Activated T-helper 1 cell treated with anti-CD3 and anti-CD28 coated beads, Interleukin-12 subunit alpha, Interleukin-12 subunit beta, Interleukin-2, Interleukin-4 antibody, amounts not matched to agents 30 ng/mL and 10 ng/mL and 1 ng/mL, durations not matched to agents 14 hours and 24 hours and 36 hours (primary cell): ENCODE measurements around the gene PTGES2. TPM values are rescaled to one million over a fixed set of nuclear protein-coding genes. Genes with fewer than 3 reads are reported as not detected.
"Not testable (repeated sequence)": the region's sequence is repeated elsewhere in the genome, so short reads cannot be mapped to it uniquely, and the experiment has no call there.

Source experiments
- DNase-seq: peaks from one replicate; pipeline ENCODE4 v3.0.0; 2021; ENCODE audit warnings: low spot score
- H3K27ac Mint-ChIP-seq: one replicate; pipeline ENCODE4 v1.8.0; 2021; ENCODE audit warnings: mild to moderate bottlenecking, mixed read lengths
- H3K27me3 Mint-ChIP-seq: one replicate; pipeline ENCODE4 v1.8.0; 2022; ENCODE audit warnings: mild to moderate bottlenecking, moderate library complexity, mixed read lengths; ENCODE audit not compliant: insufficient read depth
- H3K36me3 Mint-ChIP-seq: one replicate; pipeline ENCODE4 v1.8.0; 2021; ENCODE audit warnings: low read depth, mixed read lengths
- H3K4me1 Mint-ChIP-seq: one replicate; pipeline ENCODE4 v1.8.0; 2021; ENCODE audit warnings: low read depth, mixed read lengths
- H3K4me3 Mint-ChIP-seq: one replicate; pipeline ENCODE4 v1.8.0; 2021; ENCODE audit warnings: mild to moderate bottlenecking, moderate library complexity, mixed read lengths
- H3K9me3 Mint-ChIP-seq: one replicate; pipeline ENCODE4 v1.8.0; 2021; ENCODE audit warnings: mixed read lengths
- intact Hi-C: fragments of 100-400 bp; cut with micrococcal nuclease; formaldehyde crosslinking; loops from one replicate; pipeline ENCODE4 v1.15.1; 2024
- total RNA-seq: library from RNA; stranded (reverse); gene quantifications from 2 replicates; pipeline ENCODE4 v1.2.3, GENCODE V29; 2022

PTGES2 gene
- total RNA-seq, 1 donor from 2014 or later: 89.2 TPM

- Mint-ChIP-seq H3K9me3 (no peaks in the 10 kb centered on the region), H3K27ac (peak overlapping the region; percentile 66)
Observed at GRCh38 chr9:128117613-128118471, 9.7 kb downstream of the PTGES2 start.

GRCh38 chr9:128116104-128117083, 11.1 kb downstream of the PTGES2 start:
- no peaks in the 10 kb centered on the region for H3K27me3 Mint-ChIP-seq
- H3K27ac Mint-ChIP-seq: peak overlapping the region; percentile 23
- intact Hi-C loops: loop anchor here (1.0 to 5.0 kb wide), 4 partner anchors 12 to 173 kb away; no protein-coding TSS in a partner anchor
- peaks cover 12% of the 10 kb centered on the region for H3K4me1 Mint-ChIP-seq
- no peak overlapping the region for H3K4me3 Mint-ChIP-seq
- H3K36me3 Mint-ChIP-seq: peaks cover 9% of the 10 kb centered on the region
- no peaks in the 10 kb centered on the region for H3K9me3 Mint-ChIP-seq
- DNase-seq: no peak

More at GRCh38 chr9:128117613-128118471, 9.7 kb downstream of the PTGES2 start:
- H3K36me3 Mint-ChIP-seq: peaks cover 9% of the 10 kb centered on the region
- peak; percentile 88 for DNase-seq
- H3K4me1 Mint-ChIP-seq: peaks cover 12% of the 10 kb centered on the region
- intact Hi-C loops: loop anchor here (1.0 to 5.0 kb wide), 4 partner anchors 10 to 175 kb away; no protein-coding TSS in a partner anchor
- no peak overlapping the region for H3K4me3 Mint-ChIP-seq
- no peaks in the 10 kb centered on the region for H3K27me3 Mint-ChIP-seq

- Mint-ChIP-seq H3K36me3 (peaks cover 11% of the 10 kb centered on the region), H3K27ac (peak overlapping the region; percentile 23), H3K4me3 (no peak overlapping the region), H3K27me3 (no peaks in the 10 kb centered on the region), H3K9me3 (no peaks in the 10 kb centered on the region), H3K4me1 (peaks cover 12% of the 10 kb centered on the region)
- DNase-seq: no peak
- intact Hi-C loops: loop anchor here (5.0 kb wide), 1 partner anchor 158 kb away; no protein-coding TSS in a partner anchor
Observed at GRCh38 chr9:128115187-128116103, 12.1 kb downstream of the PTGES2 start.

GRCh38 chr9:128114326-128115186, 13.0 kb downstream of the PTGES2 start:
- intact Hi-C loops: loop anchor here (5.0 kb wide), 1 partner anchor 157 kb away; no protein-coding TSS in a partner anchor
- Mint-ChIP-seq H3K36me3 (peaks cover 13% of the 10 kb centered on the region), H3K4me3 (no peak overlapping the region), H3K4me1 (peaks cover 12% of the 10 kb centered on the region), H3K27me3 (no peaks in the 10 kb centered on the region), H3K9me3 (no peaks in the 10 kb centered on the region), H3K27ac (no peak overlapping the region)
- no peak for DNase-seq

GRCh38 chr9:128113526-128114325, 13.8 kb downstream of the PTGES2 start:
- intact Hi-C loops: no loop called here
- no peak for DNase-seq
- Mint-ChIP-seq H3K27me3 (no peaks in the 10 kb centered on the region), H3K27ac (no peak overlapping the region), H3K4me1 (peaks cover 12% of the 10 kb centered on the region), H3K9me3 (no peaks in the 10 kb centered on the region), H3K36me3 (peaks cover 19% of the 10 kb centered on the region), H3K4me3 (no peak overlapping the region)

- H3K27me3 Mint-ChIP-seq, H3K27ac Mint-ChIP-seq, H3K4me3 Mint-ChIP-seq, DNase-seq, H3K4me1 Mint-ChIP-seq, intact Hi-C loops, H3K9me3 Mint-ChIP-seq: not testable (repeated sequence)
- H3K36me3 Mint-ChIP-seq: peaks cover 26% of the 10 kb centered on the region
Observed at GRCh38 chr9:128111726-128112125, 15.8 kb downstream of the PTGES2 start.

GRCh38 chr9:128109050-128109709, 18.3 kb downstream of the PTGES2 start:
- H3K9me3 Mint-ChIP-seq: no peaks in the 10 kb centered on the region
- H3K27me3 Mint-ChIP-seq: no peaks in the 10 kb centered on the region
- no peak overlapping the region for H3K4me3 Mint-ChIP-seq
- H3K4me1 Mint-ChIP-seq: no peaks in the 10 kb centered on the region
- no peak overlapping the region for H3K27ac Mint-ChIP-seq
- intact Hi-C loops: no loop called here
- no peak for DNase-seq
- H3K36me3 Mint-ChIP-seq: peaks cover 29% of the 10 kb centered on the region

GRCh38 chr9:128108269-128109049, 19.1 kb downstream of the PTGES2 start:
- H3K9me3 Mint-ChIP-seq: no peaks in the 10 kb centered on the region
- H3K27ac Mint-ChIP-seq: no peak overlapping the region
- DNase-seq: no peak
- H3K4me3 Mint-ChIP-seq: no peak overlapping the region
- H3K4me1 Mint-ChIP-seq: peaks cover 2% of the 10 kb centered on the region
- intact Hi-C loops: no loop called here
- peaks cover 26% of the 10 kb centered on the region for H3K36me3 Mint-ChIP-seq
- no peaks in the 10 kb centered on the region for H3K27me3 Mint-ChIP-seq

- no peak for DNase-seq
- intact Hi-C loops: no loop called here
- Mint-ChIP-seq H3K27ac (no peak overlapping the region), H3K4me1 (peaks cover 9% of the 10 kb centered on the region), H3K4me3 (no peak overlapping the region), H3K27me3 (no peaks in the 10 kb centered on the region), H3K36me3 (peaks cover 27% of the 10 kb centered on the region), H3K9me3 (no peaks in the 10 kb centered on the region)
Observed at GRCh38 chr9:128107468-128108268, 19.9 kb downstream of the PTGES2 start.
